GM23248 (cell line): Measurements from ENCODE around the gene ANKRD35. TPM values are rescaled to one million over a fixed set of nuclear protein-coding genes. Genes with fewer than 3 reads are reported as not detected.

Experiments used
- DNase-seq: peaks from one replicate; pipeline ENCODE4 v3.0.0-alpha.2; 2015
- H2AFZ ChIP-seq: fragments of 200-600 bp; sonication (generic); 2 replicates; pipeline ENCODE4 v1.6.1; 2016; ENCODE audit warnings: antibody characterized with exemption
- H3F3A ChIP-seq: fragments of 200-600 bp; sonication (generic); 2 replicates; pipeline ENCODE4 v1.6.1; 2016; ENCODE audit warnings: mild to moderate bottlenecking, antibody characterized with exemption, mixed run types; ENCODE audit not compliant: insufficient read depth
- H3K27ac ChIP-seq: fragments of 200-600 bp; sonication (generic); 2 replicates; pipeline ENCODE4 v1.5.1; 2016; ENCODE audit warnings: mild to moderate bottlenecking
- H3K27me3 ChIP-seq: fragments of 200-600 bp; sonication (generic); replicated peaks from 2 replicates; pipeline ENCODE4 v1.6.1; 2016; ENCODE audit warnings: mild to moderate bottlenecking; ENCODE audit not compliant: insufficient read depth
- H3K36me3 ChIP-seq: fragments of 200-600 bp; sonication (generic); 2 replicates; pipeline ENCODE4 v1.6.1; 2016; ENCODE audit warnings: low read depth, mild to moderate bottlenecking
- H3K4me1 ChIP-seq: fragments of 200-600 bp; sonication (generic); 2 replicates; pipeline ENCODE4 v1.6.1; 2016; ENCODE audit warnings: mild to moderate bottlenecking; ENCODE audit not compliant: insufficient read depth
- H3K4me2 ChIP-seq: fragments of 200-600 bp; sonication (generic); one replicate; pipeline ENCODE4 v1.6.1; 2016; ENCODE audit warnings: mild to moderate bottlenecking; ENCODE audit not compliant: unreplicated experiment
- H3K4me3 ChIP-seq: fragments of 200-600 bp; sonication (generic); 2 replicates; pipeline ENCODE4 v1.5.1; 2016; ENCODE audit warnings: mild to moderate bottlenecking
- H3K79me2 ChIP-seq: fragments of 200-600 bp; sonication (generic); 2 replicates; pipeline ENCODE4 v1.6.1; 2016; ENCODE audit warnings: mild to moderate bottlenecking; ENCODE audit not compliant: insufficient read depth
- H3K9ac ChIP-seq: fragments of 200-600 bp; sonication (generic); 2 replicates; pipeline ENCODE4 v1.6.1; 2016; ENCODE audit warnings: mild to moderate bottlenecking
- H3K9me2 ChIP-seq: fragments of 200-600 bp; sonication (generic); 2 replicates; pipeline ENCODE4 v1.6.1; 2016; ENCODE audit warnings: mixed run types, mild to moderate bottlenecking, moderate library complexity; ENCODE audit not compliant: insufficient read depth
- H3K9me3 ChIP-seq: fragments of 200-600 bp; sonication (generic); one replicate; pipeline ENCODE4 v1.6.1; 2017; ENCODE audit warnings: low read depth
- H4K20me1 ChIP-seq: fragments of 200-600 bp; sonication (generic); 2 replicates; pipeline ENCODE4 v1.6.0; 2016; ENCODE audit not compliant: insufficient read depth
- EZH2 ChIP-seq: fragments of 200-600 bp; sonication (generic); IDR thresholded peaks from 2 replicates; pipeline ENCODE4 v1.6.1; 2018; ENCODE audit warnings: antibody characterized with exemption, mild to moderate bottlenecking; ENCODE audit not compliant: insufficient read depth, poor library complexity, severe bottlenecking
- EZH2phosphoT487 ChIP-seq: fragments of 200-600 bp; sonication (generic); IDR thresholded peaks from 2 replicates; pipeline ENCODE4 v1.6.1; 2018; ENCODE audit warnings: antibody characterized with exemption, moderate library complexity, mild to moderate bottlenecking, low read depth; ENCODE audit not compliant: insufficient read depth
- WGBS, 2 experiments: methylation state at CpG; one replicate each; pipeline ENCODE4 v1.1.6; 2015 to 2017; ENCODE audit warnings: low lambda C conversion rate in 2 of 2, low coverage in 1 of 2; ENCODE audit errors: missing lambda C conversion rate in 2 of 2; 5-methylcytosine and 5-hydroxymethylcytosine counted together
- in situ Hi-C: fragments of 300-500 bp; cut with MboI; formaldehyde crosslinking; loops from 2 replicates; pipeline ENCODE4 v1.15.0; 2020
- polyA plus RNA-seq: library from polyadenylated mRNA; unstranded; fragments of >200 nt; fragmentation: Nextera tagmentation; extraction: Ambion mirVana; gene quantifications from 2 replicates; pipeline ENCODE4 v1.2.1, GENCODE V29; 2016
- total RNA-seq: library from RNA; depleted of rRNA; stranded (reverse); fragments of >200 nt; shearing (Covaris generic); gene quantifications from 2 replicates; pipeline ENCODE4 v1.2.3, GENCODE V29; 2014

Gene ANKRD35
- total and polyA plus RNA-seq, 2 experiments from 2014 or later = 0.65 to 3.4 TPM

GRCh38 chr1:145886816-145887215 lies 1.1 kb upstream of the ANKRD35 start:
- no peak overlapping the region for H2AFZ ChIP-seq
- H3K4me2 ChIP-seq = no peak overlapping the region
- in situ Hi-C loops = no loop called here

GRCh38 chr1:145886390-145886789 lies 724 bp upstream of the ANKRD35 start:
- in situ Hi-C loops = no loop called here
- H3K4me3 ChIP-seq = peak overlapping the region; percentile 80
- no peaks in the 10 kb centered on the region for H3K79me2 ChIP-seq
- no peak for DNase-seq
- peak overlapping the region; percentile 91 for H2AFZ ChIP-seq
- H4K20me1 ChIP-seq = no peaks in the 10 kb centered on the region
- no peaks in the 10 kb centered on the region for H3K36me3 ChIP-seq
- H3K4me2 ChIP-seq = peak overlapping the region; percentile 81
- H3K4me1 ChIP-seq = peaks cover 21% of the 10 kb centered on the region
- peaks cover 32% of the 10 kb centered on the region for H3F3A ChIP-seq
- H3K9ac ChIP-seq = no peak overlapping the region
- 49% methylated on average over 11 of the region's 11 CpGs for WGBS, 2 experiments
- no peaks in the 10 kb centered on the region for H3K9me2 ChIP-seq
- no peaks in the 10 kb centered on the region for H3K27me3 ChIP-seq
- H3K27ac ChIP-seq = no peak overlapping the region
- no peaks in the 10 kb centered on the region for H3K9me3 ChIP-seq
- TF ChIP-seq EZH2phosphoT487 (no peak), EZH2 (no peak)

More at GRCh38 chr1:145886816-145887215, 1.1 kb upstream of the ANKRD35 start:
- TF ChIP-seq EZH2phosphoT487 (no peak), EZH2 (no peak)
- H3K4me1 ChIP-seq = peaks cover 25% of the 10 kb centered on the region
- no peak overlapping the region for H3K9ac ChIP-seq
- H3F3A ChIP-seq = peaks cover 36% of the 10 kb centered on the region
- no peaks in the 10 kb centered on the region for H3K9me3 ChIP-seq
- no peak overlapping the region for H3K4me3 ChIP-seq
- no peaks in the 10 kb centered on the region for H3K9me2 ChIP-seq
- H3K36me3 ChIP-seq = no peaks in the 10 kb centered on the region
- H3K27me3 ChIP-seq = no peaks in the 10 kb centered on the region
- H3K27ac ChIP-seq = no peak overlapping the region
- no peaks in the 10 kb centered on the region for H3K79me2 ChIP-seq
- no peaks in the 10 kb centered on the region for H4K20me1 ChIP-seq
- WGBS, 2 experiments = 77 to 80% methylated on average over 8 of the region's 8 CpGs
- DNase-seq = no peak

DNA sequence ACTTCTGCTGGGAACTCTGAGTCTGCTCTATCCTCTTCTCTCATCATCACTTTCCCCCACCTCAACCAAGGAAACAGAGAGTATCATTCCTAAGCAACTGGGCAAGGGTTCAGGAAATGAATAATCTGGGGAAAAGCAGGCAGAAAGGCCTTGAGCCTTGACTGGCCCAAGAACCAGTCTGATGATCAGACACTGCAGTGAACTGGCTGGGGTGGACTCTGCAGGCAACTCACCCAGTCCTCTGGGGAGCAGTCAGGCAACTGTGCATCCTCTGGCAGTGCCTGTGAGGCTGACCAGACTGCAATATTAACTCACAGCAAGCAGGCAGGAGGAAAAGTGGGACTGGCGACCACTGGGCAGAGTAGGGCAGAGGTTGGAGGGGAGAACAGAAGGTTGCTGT lies 991 bp downstream of the ANKRD35 start:
- Histone ChIP-seq H3K27ac (peak overlapping the region; percentile 38), H3K9me2 (no peaks in the 10 kb centered on the region), H3K9ac (no peak overlapping the region), H3K36me3 (no peaks in the 10 kb centered on the region), H3K79me2 (no peaks in the 10 kb centered on the region), H3K4me2 (peak overlapping the region; percentile 81), H3K27me3 (no peaks in the 10 kb centered on the region), H3K4me3 (no peak overlapping the region), H3K9me3 (no peaks in the 10 kb centered on the region), H4K20me1 (no peaks in the 10 kb centered on the region), H3K4me1 (peaks cover 15% of the 10 kb centered on the region), H3F3A (peaks cover 17% of the 10 kb centered on the region; the same call in 1 of the 2 replicates), H2AFZ (no peak overlapping the region)
- WGBS, 2 experiments = 81 to 100% methylated on average over 1 of the region's 1 CpG
- DNase-seq = peak; percentile 88
- in situ Hi-C loops = no loop called here
- no peak for TF ChIP-seq EZH2
- no peak for TF ChIP-seq EZH2phosphoT487

- Histone ChIP-seq H3K9ac (no peak overlapping the region), H4K20me1 (no peaks in the 10 kb centered on the region), H3F3A (peaks cover 11% of the 10 kb centered on the region; the same call in 1 of the 2 replicates), H2AFZ (no peak overlapping the region), H3K4me1 (peaks cover 6% of the 10 kb centered on the region), H3K36me3 (no peaks in the 10 kb centered on the region), H3K27me3 (no peaks in the 10 kb centered on the region), H3K9me2 (no peaks in the 10 kb centered on the region), H3K4me3 (no peak overlapping the region), H3K9me3 (no peaks in the 10 kb centered on the region), H3K27ac (no peak overlapping the region), H3K4me2 (no peak overlapping the region), H3K79me2 (no peaks in the 10 kb centered on the region)
- in situ Hi-C loops = no loop called here
- DNase-seq = no peak
- WGBS, 2 experiments = 60 to 65% methylated on average over 5 of the region's 5 CpGs
- no peak for TF ChIP-seq EZH2phosphoT487
- TF ChIP-seq EZH2 = no peak
These were observed 5.9 kb downstream of the ANKRD35 start for GRCh38 chr1:145879775-145880174.

DNA sequence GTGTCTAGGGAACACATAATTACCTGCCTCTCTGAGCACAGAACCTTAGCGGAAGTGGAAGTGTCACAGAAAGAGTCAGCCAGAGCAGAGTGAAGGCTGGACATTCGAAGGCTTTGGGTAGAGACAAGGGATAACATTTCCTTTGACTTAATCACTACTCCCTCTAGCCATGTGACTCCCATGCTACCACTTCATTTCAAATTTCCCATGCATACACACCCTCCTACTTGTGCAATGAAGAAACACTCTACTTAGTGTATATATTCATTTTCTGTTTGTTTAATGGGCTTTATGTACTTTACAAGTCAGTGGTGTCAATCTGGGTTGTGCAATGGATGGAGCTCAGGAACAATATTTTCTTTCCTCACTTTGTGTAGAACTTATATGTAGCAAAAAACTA lies 6.9 kb downstream of the ANKRD35 start:
- Histone ChIP-seq H3K4me1 (no peaks in the 10 kb centered on the region), H3K9me2 (no peaks in the 10 kb centered on the region), H2AFZ (no peak overlapping the region), H3F3A (0 out of 2 replicates have a peak, but pooled peaks cover under 1% of the 10 kb centered on the region), H3K27ac (no peak overlapping the region), H4K20me1 (no peaks in the 10 kb centered on the region), H3K4me2 (no peak overlapping the region), H3K9ac (no peak overlapping the region), H3K27me3 (no peaks in the 10 kb centered on the region), H3K36me3 (no peaks in the 10 kb centered on the region), H3K9me3 (no peaks in the 10 kb centered on the region), H3K4me3 (no peak overlapping the region), H3K79me2 (no peaks in the 10 kb centered on the region)
- in situ Hi-C loops = no loop called here
- 82 to 85% methylated on average over 2 of the region's 2 CpGs for WGBS, 2 experiments
- TF ChIP-seq EZH2 (no peak), EZH2phosphoT487 (no peak)
- DNase-seq = peak; percentile 34
